Astrocyte (in vitro differentiated cells and primary cell): Measurements from ENCODE around the gene NSUN3. TPM values are rescaled to one million over a fixed set of nuclear protein-coding genes. Genes with fewer than 3 reads are reported as not detected.

Experiments
- DNase-seq: peaks from one replicate; pipeline ENCODE4 v3.0.0-alpha.2; 2010; ENCODE audit warnings: low read depth
- FAIRE-seq: peaks from 2 replicates; lab custom pipeline; 2011; peaks lifted over from hg19 to GRCh38; lab: Jason Lieb, UNC
- H2AFZ ChIP-seq: 2 replicates; pipeline ENCODE4 v1.6.0; 2012; ENCODE audit warnings: low read depth, low read length, inconsistent platforms
- H3K27ac ChIP-seq: 2 replicates; pipeline ENCODE4 v1.5.1; 2011; ENCODE audit warnings: low read depth, low read length, inconsistent platforms
- H3K27me3 ChIP-seq: 2 replicates; pipeline ENCODE4 v1.6.0; 2011; ENCODE audit warnings: low read length, inconsistent platforms; ENCODE audit not compliant: insufficient read depth
- H3K36me3 ChIP-seq: 2 replicates; pipeline ENCODE4 v1.5.1; 2011; ENCODE audit warnings: low read length, inconsistent platforms; ENCODE audit not compliant: insufficient read depth
- H3K4me1 ChIP-seq: 2 replicates; pipeline ENCODE4 v1.5.1; 2011; ENCODE audit warnings: low read length, inconsistent platforms; ENCODE audit not compliant: insufficient read depth
- H3K4me2 ChIP-seq: 2 replicates; pipeline ENCODE4 v1.6.0; 2012; ENCODE audit warnings: low read length, inconsistent platforms
- H3K4me3 ChIP-seq: 2 replicates; pipeline ENCODE4 v1.5.1; 2011; ENCODE audit warnings: low read depth, mild to moderate bottlenecking, low read length, inconsistent platforms; ENCODE audit not compliant: insufficient read depth
- H3K79me2 ChIP-seq: 2 replicates; pipeline ENCODE4 v1.6.0; 2012; ENCODE audit warnings: mild to moderate bottlenecking, low read length, inconsistent platforms; ENCODE audit not compliant: insufficient read depth
- H3K9ac ChIP-seq: 2 replicates; pipeline ENCODE4 v1.6.0; 2012; ENCODE audit warnings: mild to moderate bottlenecking, low read length, inconsistent platforms
- H3K9me3 ChIP-seq: 2 replicates; pipeline ENCODE4 v1.5.1; 2012; ENCODE audit warnings: low read depth, mild to moderate bottlenecking, low read length, inconsistent platforms; ENCODE audit not compliant: insufficient read depth
- H4K20me1 ChIP-seq: 2 replicates; pipeline ENCODE4 v1.6.0; 2012; ENCODE audit warnings: low read length, inconsistent platforms; ENCODE audit not compliant: insufficient read depth
- H3K27ac Mint-ChIP-seq: one replicate; pipeline ENCODE4 v1.8.0; 2021; ENCODE audit warnings: mild to moderate bottlenecking, mixed read lengths; ENCODE audit not compliant: unreplicated experiment
- H3K27me3 Mint-ChIP-seq: one replicate; pipeline ENCODE4 v1.8.0; 2021; ENCODE audit warnings: low read depth, mixed read lengths; ENCODE audit not compliant: unreplicated experiment
- H3K36me3 Mint-ChIP-seq: one replicate; pipeline ENCODE4 v1.8.0; 2021; ENCODE audit warnings: low read depth, mixed read lengths; ENCODE audit not compliant: unreplicated experiment
- H3K4me1 Mint-ChIP-seq: one replicate; pipeline ENCODE4 v1.8.0; 2021; ENCODE audit warnings: low read depth, mixed read lengths; ENCODE audit not compliant: unreplicated experiment
- H3K4me3 Mint-ChIP-seq: one replicate; pipeline ENCODE4 v1.8.0; 2021; ENCODE audit warnings: mild to moderate bottlenecking, moderate library complexity, mixed read lengths; ENCODE audit not compliant: unreplicated experiment
- H3K9me3 Mint-ChIP-seq: one replicate; pipeline ENCODE4 v1.8.0; 2021; ENCODE audit warnings: mild to moderate bottlenecking, mixed read lengths; ENCODE audit not compliant: unreplicated experiment
- CTCF ChIP-seq: IDR thresholded peaks from 2 replicates; pipeline ENCODE4 v1.5.1; 2011; ENCODE audit warnings: low read depth, mild to moderate bottlenecking, inconsistent platforms, low read length, moderate library complexity; ENCODE audit not compliant: insufficient read depth
- EZH2 ChIP-seq: IDR thresholded peaks from 2 replicates; pipeline ENCODE4 v1.6.1; 2012; ENCODE audit warnings: mild to moderate bottlenecking, low read length, inconsistent platforms; ENCODE audit not compliant: insufficient read depth
- total RNA-seq: library from RNA; stranded (reverse); gene quantifications from 2 replicates; pipeline ENCODE4 v1.2.1, GENCODE V29; 2021

The NSUN3 gene
- total RNA-seq, 1 donor from 2014 or later = 10.3 TPM

DNA sequence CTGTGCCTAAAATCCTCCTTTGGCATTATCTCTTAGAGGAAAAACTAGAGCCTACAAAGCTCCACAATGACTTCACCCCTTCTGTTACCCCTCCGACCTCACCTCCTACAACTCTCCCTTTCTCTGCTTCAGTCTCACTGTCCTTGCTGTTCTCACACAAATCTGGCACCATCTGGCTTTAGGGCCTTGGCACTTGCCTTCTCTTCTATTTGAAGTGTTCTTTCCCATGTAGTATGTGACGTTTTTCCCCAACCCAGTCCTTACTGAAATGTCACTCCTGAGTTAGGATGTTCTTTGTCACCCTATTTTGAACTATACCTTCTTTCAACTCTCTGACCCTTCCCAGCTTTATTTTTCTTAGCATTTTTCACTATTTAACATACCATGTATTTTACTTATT lies 43.2 kb upstream of the NSUN3 start:
- no peaks in the 10 kb centered on the region for H3K36me3 ChIP-seq
- H3K4me1 Mint-ChIP-seq = no peaks in the 10 kb centered on the region
- H3K27me3 Mint-ChIP-seq = no peaks in the 10 kb centered on the region
- TF ChIP-seq EZH2 = no peak
- TF ChIP-seq CTCF = no peak
- no peaks in the 10 kb centered on the region for H3K9me3 ChIP-seq
- DNase-seq (no peak), FAIRE-seq (no peak)
- no peaks in the 10 kb centered on the region for H4K20me1 ChIP-seq
- peaks cover 5% of the 10 kb centered on the region for H3K36me3 Mint-ChIP-seq
- H3K79me2 ChIP-seq = no peaks in the 10 kb centered on the region
- no peak overlapping the region for H3K27ac ChIP-seq
- H3K4me2 ChIP-seq = no peak overlapping the region
- H3K9ac ChIP-seq = no peak overlapping the region
- H2AFZ ChIP-seq = no peak overlapping the region
- no peak overlapping the region for H3K27ac Mint-ChIP-seq
- no peaks in the 10 kb centered on the region for H3K4me1 ChIP-seq
- no peaks in the 10 kb centered on the region for H3K9me3 Mint-ChIP-seq
- H3K4me3 Mint-ChIP-seq = no peak overlapping the region
- H3K4me3 ChIP-seq = no peak overlapping the region
- no peaks in the 10 kb centered on the region for H3K27me3 ChIP-seq

DNA sequence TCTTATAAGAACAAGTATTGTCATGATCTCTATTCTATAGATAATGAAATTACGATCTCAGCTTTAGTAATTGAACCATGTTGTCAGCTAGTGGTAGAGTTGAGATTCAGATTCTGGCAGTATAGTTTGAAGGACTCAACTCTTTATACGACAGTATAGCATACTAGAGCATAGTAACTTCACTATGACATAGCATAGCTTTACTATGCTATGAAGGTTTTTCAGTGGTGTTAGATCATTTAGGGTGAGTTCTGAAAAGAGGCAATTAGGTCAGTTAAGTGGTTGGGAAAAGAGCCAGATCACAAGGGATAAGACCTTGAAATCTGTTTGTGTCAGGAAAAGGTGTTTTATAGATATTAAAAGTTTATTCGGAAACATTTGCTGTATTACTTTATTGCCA lies 42.6 kb upstream of the NSUN3 start:
- Mint-ChIP-seq H3K4me3 (no peak overlapping the region), H3K9me3 (no peaks in the 10 kb centered on the region), H3K27ac (no peak overlapping the region), H3K4me1 (no peaks in the 10 kb centered on the region), H3K27me3 (no peaks in the 10 kb centered on the region), H3K36me3 (peaks cover 2% of the 10 kb centered on the region)
- no peak for TF ChIP-seq CTCF
- TF ChIP-seq EZH2 = no peak
- FAIRE-seq = no peak
- H3K79me2 ChIP-seq = no peaks in the 10 kb centered on the region
- no peak overlapping the region for H3K27ac ChIP-seq
- H3K27me3 ChIP-seq = no peaks in the 10 kb centered on the region
- no peaks in the 10 kb centered on the region for H3K9me3 ChIP-seq
- no peak for DNase-seq
- H2AFZ ChIP-seq = no peak overlapping the region
- H3K9ac ChIP-seq = no peak overlapping the region
- no peak overlapping the region for H3K4me2 ChIP-seq
- H3K4me3 ChIP-seq = no peak overlapping the region
- no peaks in the 10 kb centered on the region for H4K20me1 ChIP-seq
- H3K4me1 ChIP-seq = no peaks in the 10 kb centered on the region
- H3K36me3 ChIP-seq = no peaks in the 10 kb centered on the region

GRCh38 chr3:94024385-94024784 lies 38.5 kb upstream of the NSUN3 start:
- H3K4me1 Mint-ChIP-seq = no peaks in the 10 kb centered on the region
- Histone ChIP-seq H3K9me3 (no peaks in the 10 kb centered on the region), H3K36me3 (no peaks in the 10 kb centered on the region), H3K9ac (no peak overlapping the region), H3K4me2 (no peak overlapping the region), H3K27ac (no peak overlapping the region), H3K79me2 (no peaks in the 10 kb centered on the region), H3K4me3 (no peak overlapping the region), H3K27me3 (no peaks in the 10 kb centered on the region), H2AFZ (no peak overlapping the region), H4K20me1 (no peaks in the 10 kb centered on the region), H3K4me1 (no peaks in the 10 kb centered on the region)
- no peak overlapping the region for H3K4me3 Mint-ChIP-seq
- H3K27me3 Mint-ChIP-seq = no peaks in the 10 kb centered on the region
- no peaks in the 10 kb centered on the region for H3K9me3 Mint-ChIP-seq
- TF ChIP-seq CTCF (no peak), EZH2 (no peak)
- DNase-seq (peak; percentile 51), FAIRE-seq (peak; percentile 34)
- H3K36me3 Mint-ChIP-seq = no peaks in the 10 kb centered on the region
- H3K27ac Mint-ChIP-seq = no peak overlapping the region
